Kidney (tissue), 14 donors: Measurements from ENCODE around the gene CCDC32. TPM values are rescaled to one million over a fixed set of nuclear protein-coding genes. Genes with fewer than 3 reads are reported as not detected.

Experiments
- DNase-seq, 5 donors: peaks; one replicate each; pipeline ENCODE4 v3.0.0-alpha.2; 2013 to 2020
- FAIRE-seq: peaks from 2 replicates; lab custom pipeline; 2012; peaks lifted over from hg19 to GRCh38; lab: Jason Lieb, UNC
- H3K27ac ChIP-seq, 2 donors: one replicate each; pipeline ENCODE4 v1.7.0; 2013; ENCODE audit warnings: low read depth in 2 of 2, low read length in 2 of 2, inconsistent platforms in 1 of 2
- H3K27me3 ChIP-seq: one replicate; pipeline ENCODE4 v1.7.1; 2013; ENCODE audit warnings: low read length, inconsistent platforms; ENCODE audit not compliant: control insufficient read depth, insufficient read depth
- H3K36me3 ChIP-seq, 3 donors: one replicate each; pipeline versions ENCODE4 v1.7.0 to v1.7.1; 2013; ENCODE audit warnings: low read length in 3 of 3, control low read depth in 1 of 3, inconsistent platforms in 1 of 3; ENCODE audit not compliant: insufficient read depth in 3 of 3, control insufficient read depth in 2 of 3
- H3K4me1 ChIP-seq, 3 donors: one replicate each; pipeline versions ENCODE4 v1.7.0 to v1.7.1; 2013; ENCODE audit warnings: low read length in 3 of 3, inconsistent platforms in 1 of 3, low read depth in 1 of 3; ENCODE audit not compliant: control insufficient read depth in 2 of 3, insufficient read depth in 2 of 3
- H3K4me3 ChIP-seq, 3 donors: one replicate each; pipeline versions ENCODE4 v1.7.0 to v1.8.1; 2013; ENCODE audit warnings: low read length in 3 of 3, control low read depth in 1 of 3, inconsistent platforms in 1 of 3
- H3K9ac ChIP-seq, 3 donors: one replicate each; pipeline versions ENCODE4 v1.7.0 to v1.7.1; 2013; ENCODE audit warnings: low read length in 3 of 3, control low read depth in 1 of 3, inconsistent platforms in 1 of 3
- H3K9me3 ChIP-seq, 3 donors: one replicate each; pipeline versions ENCODE4 v1.7.0 to v1.7.1; 2013; ENCODE audit warnings: low read length in 3 of 3, control low read depth in 1 of 3, inconsistent platforms in 1 of 3; ENCODE audit not compliant: control insufficient read depth in 2 of 3, insufficient read depth in 1 of 3
- CTCF ChIP-seq: IDR thresholded peaks from 3 replicates; pipeline ENCODE4 v1.5.1; 2012; ENCODE audit warnings: mild to moderate bottlenecking, moderate library complexity, borderline replicate concordance; ENCODE audit not compliant: insufficient read depth; ENCODE audit errors: extremely low read depth
- intact Hi-C: fragments of 100-400 bp; cut with DNase I; formaldehyde crosslinking; loops from one replicate; pipeline ENCODE4 v1.11.1; 2022
- polyA plus RNA-seq: library from polyadenylated mRNA; stranded (reverse); fragments of 350-450 nt; fragmentation: Illumina TruSeq; extraction: RNeasy Lipid Tissue Mini Kit (QIAGEN cat#74804); gene quantifications from one replicate; pipeline ENCODE4 v1.2.3, GENCODE V29; 2014; ENCODE audit warnings: low read depth, low replicate concordance; ENCODE audit not compliant: insufficient read depth
- total RNA-seq: library from RNA; stranded (reverse); fragmentation: NEBNext Ultra II Directional; extraction: Animal tissue kit (Norgen Biotek cat#: 25700); gene quantifications from one replicate; pipeline ENCODE4 v1.2.1, GENCODE V29; 2021
- donor health status: control.
- donor health status: control.
- donor health status: control.
- donor health status: control.
- donor health status: control.
- donor health status: DM: yes; HTN: yes; CAD: no.
- donor health status: Normal renal cell carcinoma (clear cell type).

Gene CCDC32
- total and polyA plus RNA-seq, 2 donors from 2014 or later = 34.4 to 35.9 TPM

- FAIRE-seq = no peak
- H3K4me3 ChIP-seq = no peak overlapping the region
- TF ChIP-seq CTCF = no peak
- H3K9ac ChIP-seq = no peak overlapping the region
- DNase-seq = no peak
- H3K4me1 ChIP-seq = peaks cover 2 to 7% (median 4%) of the 10 kb centered on the region in 3 donors
- no peaks in the 10 kb centered on the region for H3K9me3 ChIP-seq
- H3K36me3 ChIP-seq = no peaks in the 10 kb centered on the region
- H3K27me3 ChIP-seq = no peaks in the 10 kb centered on the region
- H3K27ac ChIP-seq = no peak overlapping the region
- intact Hi-C loops = no loop called here
These were observed 2.2 kb downstream of the CCDC32 start for GRCh38 chr15:40562691-40563090.

- H3K4me3 ChIP-seq = no peak overlapping the region
- peaks cover 0 to 11% (median 5%) of the 10 kb centered on the region in 3 donors for H3K36me3 ChIP-seq
- intact Hi-C loops = no loop called here
- TF ChIP-seq CTCF = no peak
- FAIRE-seq (no peak), DNase-seq (no peak)
- H3K4me1 ChIP-seq = peaks cover 0 to 2% (median 2%) of the 10 kb centered on the region in 3 donors
- no peaks in the 10 kb centered on the region for H3K9me3 ChIP-seq
- H3K27ac ChIP-seq = no peak overlapping the region
- H3K9ac ChIP-seq = no peak overlapping the region
- no peaks in the 10 kb centered on the region for H3K27me3 ChIP-seq
These were observed 5.7 kb downstream of the CCDC32 start for GRCh38 chr15:40558952-40559742.

GRCh38 chr15:40555876-40556275 lies 9.0 kb downstream of the CCDC32 start:
- H3K9me3 ChIP-seq = no peaks in the 10 kb centered on the region
- no peak for TF ChIP-seq CTCF
- intact Hi-C loops = no loop called here

More at GRCh38 chr15:40555876-40556275, 9.0 kb downstream of the CCDC32 start:
- Histone ChIP-seq H3K36me3 (peaks cover 0 to 11% (median 9%) of the 10 kb centered on the region in 3 donors), H3K4me1 (no peaks in the 10 kb centered on the region), H3K4me3 (no peak overlapping the region), H3K9ac (no peak overlapping the region), H3K27ac (no peak overlapping the region), H3K27me3 (no peaks in the 10 kb centered on the region)
- FAIRE-seq = no peak
- no peak for DNase-seq
